Measurements from ENCODE around the gene TRIM44. TPM values are rescaled to one million over a fixed set of nuclear protein-coding genes. Genes with fewer than 3 reads are reported as not detected.

Gene TRIM44
- total RNA-seq, 3 donors from 2014 or later (not counting 1 experiment from before 2014, with no cell fraction given) = 47.0 to 62.6 (median 51.9) TPM

- Mint-ChIP-seq H3K36me3 (no peaks in the 10 kb centered on the region), H3K4me1 (peaks cover 7 to 9% of the 10 kb centered on the region in 2 donors), H3K27me3 (ENCODE audit: low read depth in 2 of 2) (no peaks in the 10 kb centered on the region), H3K9me3 (no peaks in the 10 kb centered on the region), H3K4me3 (no peak overlapping the region), H3K27ac (no peak overlapping the region)
- no peak overlapping the region for H3K27ac ChIP-seq (ENCODE audit: low read length)
- no peaks in the 10 kb centered on the region for H3K4me1 ChIP-seq (ENCODE audit: control insufficient read depth, insufficient read depth, low read length)
- no peak for DNase-seq
- 100% methylated on average over 2 of the region's 4 CpGs for WGBS (ENCODE audit: insufficient coverage)
- no peak overlapping the region for H3K4me3 ChIP-seq (ENCODE audit: low read length)
- H3K36me3 ChIP-seq (ENCODE audit: control insufficient read depth, insufficient read depth, low read length) = peaks cover 9% of the 10 kb centered on the region
- H3K9me3 ChIP-seq (ENCODE audit: control insufficient read depth, insufficient read depth, low read length) = no peaks in the 10 kb centered on the region
- intact Hi-C loops (cut with micrococcal nuclease) = no loop called here
- H3K27me3 ChIP-seq (ENCODE audit: control insufficient read depth, insufficient read depth, low read length) = no peaks in the 10 kb centered on the region
- TF ChIP-seq, protein P1, sequence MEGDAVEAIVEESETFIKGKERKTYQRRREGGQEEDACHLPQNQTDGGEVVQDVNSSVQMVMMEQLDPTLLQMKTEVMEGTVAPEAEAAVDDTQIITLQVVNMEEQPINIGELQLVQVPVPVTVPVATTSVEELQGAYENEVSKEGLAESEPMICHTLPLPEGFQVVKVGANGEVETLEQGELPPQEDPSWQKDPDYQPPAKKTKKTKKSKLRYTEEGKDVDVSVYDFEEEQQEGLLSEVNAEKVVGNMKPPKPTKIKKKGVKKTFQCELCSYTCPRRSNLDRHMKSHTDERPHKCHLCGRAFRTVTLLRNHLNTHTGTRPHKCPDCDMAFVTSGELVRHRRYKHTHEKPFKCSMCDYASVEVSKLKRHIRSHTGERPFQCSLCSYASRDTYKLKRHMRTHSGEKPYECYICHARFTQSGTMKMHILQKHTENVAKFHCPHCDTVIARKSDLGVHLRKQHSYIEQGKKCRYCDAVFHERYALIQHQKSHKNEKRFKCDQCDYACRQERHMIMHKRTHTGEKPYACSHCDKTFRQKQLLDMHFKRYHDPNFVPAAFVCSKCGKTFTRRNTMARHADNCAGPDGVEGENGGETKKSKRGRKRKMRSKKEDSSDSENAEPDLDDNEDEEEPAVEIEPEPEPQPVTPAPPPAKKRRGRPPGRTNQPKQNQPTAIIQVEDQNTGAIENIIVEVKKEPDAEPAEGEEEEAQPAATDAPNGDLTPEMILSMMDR (IDR thresholded peaks at IDR 0.05) = no peak
- no peak for ATAC-seq
Measured at GRCh38 chr11:35809561-35809960, 147.0 kb downstream of the TRIM44 start.

DNA sequence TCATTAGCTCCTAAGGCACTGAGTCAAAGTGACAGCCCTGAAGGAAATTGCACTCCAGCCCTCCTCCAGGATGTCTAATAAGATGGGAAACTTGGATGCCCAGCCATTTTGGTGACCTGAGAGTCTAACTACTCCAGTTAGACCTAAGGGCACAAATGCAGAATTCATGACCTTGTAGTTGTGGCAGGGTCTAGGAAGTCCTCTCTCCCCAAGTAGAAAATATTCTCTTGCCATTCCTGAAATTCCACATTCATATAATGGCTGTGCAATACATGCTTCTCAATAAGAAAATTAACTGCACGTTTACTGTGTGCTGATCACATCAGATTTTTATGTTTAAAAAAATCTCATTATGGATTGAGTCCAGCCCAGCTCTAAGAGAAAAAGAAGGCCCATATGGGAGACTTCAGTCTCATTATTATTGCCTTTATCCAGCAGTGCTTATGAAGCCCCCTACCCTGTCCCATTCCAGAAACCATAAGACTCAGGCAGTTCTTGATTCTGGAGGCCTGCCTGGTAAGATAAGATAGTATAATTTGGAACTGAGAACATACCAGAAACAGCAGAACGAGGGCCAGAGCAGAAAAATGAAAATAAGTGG lies 147.6 kb downstream of the TRIM44 start:
- Mint-ChIP-seq H3K4me1 (peaks cover 7 to 9% of the 10 kb centered on the region in 2 donors), H3K27me3 (ENCODE audit: low read depth in 2 of 2) (no peaks in the 10 kb centered on the region), H3K4me3 (no peak overlapping the region), H3K36me3 (no peaks in the 10 kb centered on the region), H3K27ac (no peak overlapping the region), H3K9me3 (no peaks in the 10 kb centered on the region)
- intact Hi-C loops (cut with micrococcal nuclease) = no loop called here
- ATAC-seq (no peak), DNase-seq (no peak)
- Histone ChIP-seq H3K36me3 (ENCODE audit: control insufficient read depth, insufficient read depth, low read length) (peaks cover 9% of the 10 kb centered on the region), H3K27me3 (ENCODE audit: control insufficient read depth, insufficient read depth, low read length) (no peaks in the 10 kb centered on the region), H3K4me3 (ENCODE audit: low read length) (no peak overlapping the region), H3K4me1 (ENCODE audit: control insufficient read depth, insufficient read depth, low read length) (no peaks in the 10 kb centered on the region), H3K9me3 (ENCODE audit: control insufficient read depth, insufficient read depth, low read length) (no peaks in the 10 kb centered on the region), H3K27ac (ENCODE audit: low read length) (no peak overlapping the region)
- WGBS (ENCODE audit: insufficient coverage) = 42% methylated on average over 2 of the region's 2 CpGs
- TF ChIP-seq, protein P1 (IDR thresholded peaks at IDR 0.05) = no peak

- Histone ChIP-seq H3K27ac (ENCODE audit: low read length) (no peak overlapping the region), H3K27me3 (ENCODE audit: control insufficient read depth, insufficient read depth, low read length) (no peaks in the 10 kb centered on the region), H3K4me1 (ENCODE audit: control insufficient read depth, insufficient read depth, low read length) (no peaks in the 10 kb centered on the region), H3K36me3 (ENCODE audit: control insufficient read depth, insufficient read depth, low read length) (peaks cover 3% of the 10 kb centered on the region), H3K9me3 (ENCODE audit: control insufficient read depth, insufficient read depth, low read length) (no peaks in the 10 kb centered on the region), H3K4me3 (ENCODE audit: low read length) (no peak overlapping the region)
- Mint-ChIP-seq H3K9me3 (no peaks in the 10 kb centered on the region), H3K4me1 (peaks cover 7 to 9% of the 10 kb centered on the region in 2 donors), H3K4me3 (no peak overlapping the region), H3K27me3 (ENCODE audit: low read depth in 2 of 2) (no peaks in the 10 kb centered on the region), H3K36me3 (no peaks in the 10 kb centered on the region), H3K27ac (no peak overlapping the region)
- no peak for DNase-seq
- intact Hi-C loops (cut with micrococcal nuclease) = no loop called here
- TF ChIP-seq, protein P1 (IDR thresholded peaks at IDR 0.05) = no peak
- no peak for ATAC-seq
- 54% methylated on average over 2 of the region's 2 CpGs for WGBS (ENCODE audit: insufficient coverage)
Measured at GRCh38 chr11:35811783-35812182, 149.2 kb downstream of the TRIM44 start.

DNA sequence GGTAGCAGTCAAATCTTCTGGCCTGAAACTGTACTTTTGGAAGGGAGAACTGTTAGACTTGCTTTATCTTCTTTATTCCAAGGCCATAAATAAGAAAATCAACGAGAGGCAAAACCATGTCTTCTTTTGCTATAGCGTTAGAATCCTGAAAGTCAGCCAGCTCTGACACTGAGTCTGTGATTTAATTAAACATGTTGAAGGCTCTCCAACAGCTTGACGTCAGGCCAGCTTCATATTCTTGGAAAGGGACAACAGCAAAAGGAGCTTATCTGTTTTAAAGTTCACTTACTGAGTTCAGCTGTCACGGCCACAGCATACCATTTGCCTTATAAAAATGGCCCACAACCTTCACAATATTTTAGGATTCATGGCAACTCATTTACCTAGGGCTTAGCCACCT lies 150.3 kb downstream of the TRIM44 start:
- Mint-ChIP-seq H3K27me3 (ENCODE audit: low read depth in 2 of 2) (no peaks in the 10 kb centered on the region), H3K4me1 (peaks cover 7 to 9% of the 10 kb centered on the region in 2 donors), H3K4me3 (no peak overlapping the region), H3K9me3 (no peaks in the 10 kb centered on the region), H3K27ac (no peak overlapping the region), H3K36me3 (no peaks in the 10 kb centered on the region)
- DNase-seq (no peak), ATAC-seq (no peak)
- Histone ChIP-seq H3K36me3 (ENCODE audit: control insufficient read depth, insufficient read depth, low read length) (peaks cover 3% of the 10 kb centered on the region), H3K9me3 (ENCODE audit: control insufficient read depth, insufficient read depth, low read length) (no peaks in the 10 kb centered on the region), H3K4me1 (ENCODE audit: control insufficient read depth, insufficient read depth, low read length) (no peaks in the 10 kb centered on the region), H3K27me3 (ENCODE audit: control insufficient read depth, insufficient read depth, low read length) (no peaks in the 10 kb centered on the region), H3K4me3 (ENCODE audit: low read length) (no peak overlapping the region), H3K27ac (ENCODE audit: low read length) (no peak overlapping the region)
- intact Hi-C loops (cut with micrococcal nuclease) = no loop called here
- TF ChIP-seq, protein P1 (IDR thresholded peaks at IDR 0.05) = no peak
- 95% methylated on average over 4 of the region's 4 CpGs for WGBS (ENCODE audit: insufficient coverage)
